ENCODE measurements around the gene DHX35. TPM values are rescaled to one million over a fixed set of nuclear protein-coding genes. Genes with fewer than 3 reads are reported as not detected.

Gene DHX35
- total RNA-seq, 1 experiment from 2014 or later, result 12.1 TPM

- no peaks in the 10 kb centered on the region for H3F3A ChIP-seq (ENCODE audit: insufficient read depth, low read depth)
- no peak overlapping the region for H3K27ac ChIP-seq
- H3K4me1 ChIP-seq (replicated peaks; ENCODE audit: insufficient read depth), result no peaks in the 10 kb centered on the region
- H3K4me2 ChIP-seq, result no peak overlapping the region
- H3K9me3 ChIP-seq (ENCODE audit: insufficient read depth, low read depth), result peaks cover 5% of the 10 kb centered on the region; the same call in 1 of the 2 replicates
- no peaks in the 10 kb centered on the region for H3K79me2 ChIP-seq (ENCODE audit: low read depth)
- ChIA-PET POLR2A (ENCODE audit: unreplicated experiment) (no interaction called here), CTCF (no interaction called here)
- H3K4me3 ChIP-seq, result no peak overlapping the region
- intact Hi-C loops (cut with micrococcal nuclease; ENCODE audit: unreplicated experiment), result no loop called here
- no peak overlapping the region for H2AFZ ChIP-seq
- H4K20me1 ChIP-seq (ENCODE audit: insufficient read depth), result no peaks in the 10 kb centered on the region
- no peaks in the 10 kb centered on the region for H3K36me3 ChIP-seq (ENCODE audit: low read depth)
- no peak for DNase-seq
- BruUV-seq (replicated peaks), result no TSS peak
- peaks cover 95% of the 10 kb centered on the region for H3K27me3 ChIP-seq (ENCODE audit: insufficient read depth, low read depth)
- no peaks in the 10 kb centered on the region for H3K9me2 ChIP-seq (ENCODE audit: insufficient read depth)
- TF ChIP-seq CTCF (conservative IDR thresholded peaks at IDR 0.05), result no peak
- no peak; the same call in 1 of the 2 replicates for TF ChIP-seq EZH2 (IDR thresholded peaks at IDR 0.05; ENCODE audit: low read depth)
Measured at GRCh38 chr20:39072132-39072531, 110.0 kb downstream of the DHX35 start.

GRCh38 chr20:39072653-39073052 lies 110.5 kb downstream of the DHX35 start:
- no peaks in the 10 kb centered on the region for H3K79me2 ChIP-seq (ENCODE audit: low read depth)
- TF ChIP-seq EZH2 (IDR thresholded peaks at IDR 0.05; ENCODE audit: low read depth), result no peak
- TF ChIP-seq CTCF (conservative IDR thresholded peaks at IDR 0.05), result no peak
- no peak overlapping the region for H3K4me2 ChIP-seq
- no peaks in the 10 kb centered on the region for H3F3A ChIP-seq (ENCODE audit: insufficient read depth, low read depth)
- H4K20me1 ChIP-seq (ENCODE audit: insufficient read depth), result no peaks in the 10 kb centered on the region
- POLR2A ChIA-PET (ENCODE audit: unreplicated experiment), result no interaction called here
- CTCF ChIA-PET, result no interaction called here
- no peak overlapping the region for H3K4me3 ChIP-seq
- H3K9me2 ChIP-seq (ENCODE audit: insufficient read depth), result no peaks in the 10 kb centered on the region
- H3K27me3 ChIP-seq (ENCODE audit: insufficient read depth, low read depth), result peaks cover 100% of the 10 kb centered on the region
- no peaks in the 10 kb centered on the region for H3K36me3 ChIP-seq (ENCODE audit: low read depth)
- H3K9me3 ChIP-seq (ENCODE audit: insufficient read depth, low read depth), result peaks cover 5% of the 10 kb centered on the region; the same call in 1 of the 2 replicates
- intact Hi-C loops (cut with micrococcal nuclease; ENCODE audit: unreplicated experiment), result no loop called here
- no peak for DNase-seq
- H3K27ac ChIP-seq, result no peak overlapping the region
- H3K4me1 ChIP-seq (replicated peaks; ENCODE audit: insufficient read depth), result no peaks in the 10 kb centered on the region
- no TSS peak for BruUV-seq (replicated peaks)
- H2AFZ ChIP-seq, result no peak overlapping the region

- no peak for DNase-seq
- no peak overlapping the region for H3K4me2 ChIP-seq
- no peak overlapping the region for H2AFZ ChIP-seq
- ChIA-PET CTCF (interaction anchor here (0.6 kb wide), 2 partner anchors 426 to 739 kb away, joined by 5 read pairs; no protein-coding TSS in a partner anchor), POLR2A (ENCODE audit: unreplicated experiment) (no interaction called here)
- intact Hi-C loops (cut with micrococcal nuclease; ENCODE audit: unreplicated experiment), result no loop called here
- H3F3A ChIP-seq (ENCODE audit: insufficient read depth, low read depth), result no peaks in the 10 kb centered on the region
- H3K4me1 ChIP-seq (replicated peaks; ENCODE audit: insufficient read depth), result no peaks in the 10 kb centered on the region
- no peak overlapping the region for H3K27ac ChIP-seq
- H3K79me2 ChIP-seq (ENCODE audit: low read depth), result no peaks in the 10 kb centered on the region
- no peak overlapping the region for H3K4me3 ChIP-seq
- H3K36me3 ChIP-seq (ENCODE audit: low read depth), result no peaks in the 10 kb centered on the region
- no peaks in the 10 kb centered on the region for H4K20me1 ChIP-seq (ENCODE audit: insufficient read depth)
- no TSS peak for BruUV-seq (replicated peaks)
- no peaks in the 10 kb centered on the region for H3K9me2 ChIP-seq (ENCODE audit: insufficient read depth)
- peaks cover 88% of the 10 kb centered on the region for H3K27me3 ChIP-seq (ENCODE audit: insufficient read depth, low read depth)
- H3K9me3 ChIP-seq (ENCODE audit: insufficient read depth, low read depth), result no peaks in the 10 kb centered on the region
- TF ChIP-seq EZH2 (IDR thresholded peaks at IDR 0.05; ENCODE audit: low read depth) (no peak), CTCF (conservative IDR thresholded peaks at IDR 0.05) (no peak)
Measured at GRCh38 chr20:39075731-39076130, 113.6 kb downstream of the DHX35 start.
